A673 (cell line): ENCODE data around the gene MUSTN1.

Experiments used
- CTCF ChIP-seq: fragments of 300-800, 200-600 bp; sonication (generic); conservative IDR thresholded peaks from 2 replicates; pipeline ENCODE4 v1.5.1; 2017; ENCODE audit warnings: low read depth, mild to moderate bottlenecking, antibody characterized with exemption, low read length, moderate library complexity, mixed read lengths
- EZH2 ChIP-seq: fragments of 200-600 bp; sonication (generic); IDR thresholded peaks from 2 replicates; pipeline ENCODE4 v1.6.1; 2017; ENCODE audit warnings: borderline replicate concordance, low read depth, mild to moderate bottlenecking, mixed read lengths, antibody characterized with exemption, low read length; ENCODE audit not compliant: poor library complexity, severe bottlenecking

- TF ChIP-seq CTCF: no peak
- TF ChIP-seq EZH2: no peak
Observed at GRCh38 chr3:52793702-52794611, 40.9 kb downstream of the MUSTN1 start.
